Activated CD4-positive, alpha-beta T cell treated with anti-CD3 and anti-CD28 coated beads for 36 hours (primary cell): Measurements from ENCODE around the gene GDF15. TPM values are rescaled to one million over a fixed set of nuclear protein-coding genes. Genes with fewer than 3 reads are reported as not detected.
A peak's percentile ranks its signal among the peaks of the same experiment; 100 is the strongest.

Experiments
- ATAC-seq: fragments of 200-7000 bp; cut with Tn5 transposase; one replicate; pipeline ENCODE4 v1.10.0; 2021; ENCODE audit warnings: mild to moderate bottlenecking, moderate library complexity
- CTCF ChIA-PET: fragments of 350-600 bp; sonication (Branson Sonifier 250); formaldehyde crosslinking; loops from one replicate; lab custom pipeline; 2021; ENCODE audit warnings: antibody characterized with exemption; lab: Charles Lee
- POLR2A ChIA-PET: fragments of 350-600 bp; sonication (Branson Sonifier 250); formaldehyde crosslinking; loops from one replicate; lab custom pipeline; 2021; ENCODE audit warnings: antibody characterized with exemption, inconsistent platforms; lab: Charles Lee
- DNase-seq: peaks from one replicate; pipeline ENCODE4 v3.0.0-alpha.2; 2020
- H3K27ac Mint-ChIP-seq: one replicate; pipeline ENCODE4 v1.8.0; 2021; ENCODE audit warnings: mixed read lengths
- H3K27me3 Mint-ChIP-seq: one replicate; pipeline ENCODE4 v1.8.0; 2021; ENCODE audit warnings: mixed read lengths
- H3K36me3 Mint-ChIP-seq: one replicate; pipeline ENCODE4 v1.8.0; 2021; ENCODE audit warnings: low read depth, mixed read lengths
- H3K4me1 Mint-ChIP-seq: one replicate; pipeline ENCODE4 v1.8.0; 2021; ENCODE audit warnings: mixed read lengths
- H3K4me3 Mint-ChIP-seq: one replicate; pipeline ENCODE4 v1.8.0; 2021; ENCODE audit warnings: mild to moderate bottlenecking, moderate library complexity, mixed read lengths
- H3K9me3 Mint-ChIP-seq: one replicate; pipeline ENCODE4 v1.8.0; 2021; ENCODE audit warnings: low read depth, mixed read lengths
- intact Hi-C, 2 experiments: fragments of 100-400 bp; cut with DNase I in 1 of 2; cut with micrococcal nuclease in 1 of 2; formaldehyde crosslinking; loops; one replicate each; pipeline versions ENCODE4 v1.14.2 to v1.15.1; 2022 to 2024; cut with DNase I, micrococcal nuclease
- total RNA-seq, 2 experiments: library from RNA; stranded (reverse); gene quantifications; one replicate each; pipeline ENCODE4 v1.2.3, GENCODE V29; 2021

GDF15 gene
- total RNA-seq, 2 experiments from 2014 or later: not detected

- DNase-seq (no peak), ATAC-seq (no peak)
- Mint-ChIP-seq H3K36me3 (no peaks in the 10 kb centered on the region), H3K4me3 (no peak overlapping the region), H3K9me3 (no peaks in the 10 kb centered on the region), H3K4me1 (peaks cover 31% of the 10 kb centered on the region), H3K27ac (no peak overlapping the region), H3K27me3 (peaks cover 20% of the 10 kb centered on the region)
- ChIA-PET CTCF (interaction anchor here (0.6 to 4.5 kb wide), 10 partner anchors 11 to 143 kb away, joined by 3 to 33 read pairs (median 4); no protein-coding TSS in a partner anchor), POLR2A (no interaction called here)
- intact Hi-C loops: loop anchor here in 1 of 2 experiments (5.0 kb wide), 2 partner anchors 85 to 135 kb away; no protein-coding TSS in a partner anchor
These were observed 26.8 kb downstream of the GDF15 start for GRCh38 chr19:18412610-18413239.

GRCh38 chr19:18414504-18415177 is 28.7 kb downstream of the GDF15 start:
- POLR2A ChIA-PET: no interaction called here
- H3K4me3 Mint-ChIP-seq: no peak overlapping the region
- DNase-seq (peak; percentile 34), ATAC-seq (no peak)
- intact Hi-C loops: loop anchor here (5.0 kb wide), 3 partner anchors 87 to 137 kb away; no protein-coding TSS in a partner anchor
- CTCF ChIA-PET: interaction anchor here (0.5 to 6.4 kb wide), 8 partner anchors 13 to 249 kb away, joined by 3 to 48 read pairs (median 4); no protein-coding TSS in a partner anchor
- H3K27me3 Mint-ChIP-seq: peaks cover 30% of the 10 kb centered on the region
- H3K9me3 Mint-ChIP-seq: no peaks in the 10 kb centered on the region
- no peak overlapping the region for H3K27ac Mint-ChIP-seq
- peaks cover 44% of the 10 kb centered on the region for H3K4me1 Mint-ChIP-seq
- no peaks in the 10 kb centered on the region for H3K36me3 Mint-ChIP-seq

GRCh38 chr19:18415178-18415867 is 29.4 kb downstream of the GDF15 start:
- Mint-ChIP-seq H3K27me3 (peaks cover 30% of the 10 kb centered on the region), H3K9me3 (no peaks in the 10 kb centered on the region), H3K36me3 (peaks cover 2% of the 10 kb centered on the region), H3K4me3 (peak overlapping the region; percentile 49), H3K27ac (no peak overlapping the region), H3K4me1 (peaks cover 46% of the 10 kb centered on the region)
- DNase-seq (peak; percentile 22), ATAC-seq (no peak)
- intact Hi-C loops: loop anchor here in 1 of 2 experiments (5.0 kb wide), 1 partner anchor 123 kb away; no protein-coding TSS in a partner anchor
- CTCF ChIA-PET: interaction anchor here (0.5 to 6.4 kb wide), 7 partner anchors 14 to 250 kb away, joined by 3 to 48 read pairs (median 3); no protein-coding TSS in a partner anchor
- POLR2A ChIA-PET: interaction anchor here (0.6 kb wide), 1 partner anchor 413 kb away, joined by 3 read pairs; no protein-coding TSS in a partner anchor

GRCh38 chr19:18416778-18417249 is 30.9 kb downstream of the GDF15 start:
- DNase-seq (peak; percentile 79), ATAC-seq (peak; percentile 11)
- peaks cover 59% of the 10 kb centered on the region for H3K4me1 Mint-ChIP-seq
- peaks cover 2% of the 10 kb centered on the region for H3K36me3 Mint-ChIP-seq
- peak overlapping the region; percentile 62 for H3K4me3 Mint-ChIP-seq
- H3K9me3 Mint-ChIP-seq: no peaks in the 10 kb centered on the region
- H3K27ac Mint-ChIP-seq: peak overlapping the region; percentile 47
- ChIA-PET CTCF (interaction anchor here (0.6 to 6.4 kb wide), 5 partner anchors 9 to 193 kb away, joined by 3 to 48 read pairs (median 3); no protein-coding TSS in a partner anchor), POLR2A (interaction anchor here (1.0 to 2.5 kb wide), 2 partner anchors 11 to 106 kb away, joined by 4 to 8 read pairs; no protein-coding TSS in a partner anchor)
- intact Hi-C loops: loop anchor here in 1 of 2 experiments (5.0 kb wide), 1 partner anchor 125 kb away; no protein-coding TSS in a partner anchor
- H3K27me3 Mint-ChIP-seq: peaks cover 28% of the 10 kb centered on the region

DNA sequence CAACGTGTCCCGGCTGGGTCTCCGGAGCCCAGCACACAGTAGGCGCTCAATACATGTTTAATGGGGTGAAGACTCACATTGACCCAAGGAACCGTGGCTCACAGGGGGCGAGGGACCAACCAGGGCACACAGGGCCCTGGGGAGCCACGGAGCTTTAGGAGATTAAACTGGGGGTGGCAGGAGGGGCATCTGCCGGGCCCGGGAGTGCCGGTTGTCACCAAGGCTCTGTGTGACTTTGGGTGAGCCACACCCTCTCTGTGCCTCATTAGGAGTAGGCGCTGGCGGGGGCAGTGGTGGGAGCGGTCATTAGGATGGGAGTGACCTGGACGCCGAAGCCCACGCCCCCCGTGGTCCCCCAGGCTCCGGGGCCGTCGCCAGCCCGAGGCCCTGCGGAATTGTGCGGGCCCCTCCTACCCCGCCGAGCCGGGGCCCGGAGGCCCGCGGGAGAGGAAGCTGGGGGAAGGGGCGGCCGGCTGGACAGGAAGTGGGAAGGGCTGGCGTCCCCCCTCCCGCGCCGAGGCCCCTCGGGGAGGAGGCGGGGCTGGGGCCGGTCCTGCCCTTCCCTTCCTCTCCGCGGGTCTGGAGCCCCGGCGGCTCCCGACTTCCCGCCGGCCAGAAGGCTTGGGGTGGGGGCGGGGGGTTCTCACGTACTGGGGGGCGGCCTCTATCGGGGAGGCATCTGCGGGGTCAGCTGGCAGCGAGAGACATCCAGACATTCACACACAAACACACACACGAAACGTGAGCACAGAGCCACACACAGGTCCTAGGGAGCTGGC is 31.5 kb downstream of the GDF15 start:
- ChIA-PET CTCF (interaction anchor here (0.6 to 6.4 kb wide), 5 partner anchors 9 to 194 kb away, joined by 3 to 48 read pairs (median 3); no protein-coding TSS in a partner anchor), POLR2A (interaction anchor here (0.6 to 2.5 kb wide), 2 partner anchors 11 to 140 kb away, joined by 3 to 8 read pairs; no protein-coding TSS in a partner anchor)
- intact Hi-C loops: loop anchor here (2.0 to 5.0 kb wide), 3 partner anchors 19 to 213 kb away; partner anchors contain the start of gene RAB3A (in 1 of the 2)
- peak overlapping the region; percentile 73 for H3K27ac Mint-ChIP-seq
- H3K9me3 Mint-ChIP-seq: no peaks in the 10 kb centered on the region
- peaks cover 27% of the 10 kb centered on the region for H3K27me3 Mint-ChIP-seq
- H3K4me3 Mint-ChIP-seq: peak overlapping the region; percentile 90
- DNase-seq: peak; percentile 56
- no peak for ATAC-seq
- H3K36me3 Mint-ChIP-seq: peaks cover 2% of the 10 kb centered on the region
- H3K4me1 Mint-ChIP-seq: peaks cover 65% of the 10 kb centered on the region

DNA sequence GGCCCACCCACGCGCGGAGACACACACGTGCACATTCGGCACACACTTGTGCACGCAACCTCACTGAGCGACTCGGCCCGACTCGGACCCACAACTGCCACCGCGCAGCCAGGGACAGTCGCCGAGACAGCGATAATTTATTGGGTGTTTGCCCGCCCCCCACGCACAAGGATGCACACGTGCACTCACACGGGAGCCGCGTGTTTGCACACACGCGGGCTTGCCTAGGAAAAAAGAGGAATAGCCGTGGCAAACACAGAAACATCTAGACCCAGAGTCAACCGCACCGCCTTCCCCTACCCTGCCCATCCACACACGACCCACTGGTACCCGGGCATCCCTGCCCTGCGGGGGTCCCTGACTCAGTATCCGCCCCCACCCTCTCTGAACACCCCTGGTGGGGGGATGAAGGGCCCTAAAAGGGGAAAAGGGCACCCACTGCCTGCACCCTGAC is 32.1 kb downstream of the GDF15 start:
- H3K9me3 Mint-ChIP-seq: no peaks in the 10 kb centered on the region
- peaks cover 71% of the 10 kb centered on the region for H3K4me1 Mint-ChIP-seq
- POLR2A ChIA-PET: interaction anchor here (0.6 to 2.5 kb wide), 3 partner anchors 10 to 139 kb away, joined by 3 to 10 read pairs (median 8); no protein-coding TSS in a partner anchor

DNA sequence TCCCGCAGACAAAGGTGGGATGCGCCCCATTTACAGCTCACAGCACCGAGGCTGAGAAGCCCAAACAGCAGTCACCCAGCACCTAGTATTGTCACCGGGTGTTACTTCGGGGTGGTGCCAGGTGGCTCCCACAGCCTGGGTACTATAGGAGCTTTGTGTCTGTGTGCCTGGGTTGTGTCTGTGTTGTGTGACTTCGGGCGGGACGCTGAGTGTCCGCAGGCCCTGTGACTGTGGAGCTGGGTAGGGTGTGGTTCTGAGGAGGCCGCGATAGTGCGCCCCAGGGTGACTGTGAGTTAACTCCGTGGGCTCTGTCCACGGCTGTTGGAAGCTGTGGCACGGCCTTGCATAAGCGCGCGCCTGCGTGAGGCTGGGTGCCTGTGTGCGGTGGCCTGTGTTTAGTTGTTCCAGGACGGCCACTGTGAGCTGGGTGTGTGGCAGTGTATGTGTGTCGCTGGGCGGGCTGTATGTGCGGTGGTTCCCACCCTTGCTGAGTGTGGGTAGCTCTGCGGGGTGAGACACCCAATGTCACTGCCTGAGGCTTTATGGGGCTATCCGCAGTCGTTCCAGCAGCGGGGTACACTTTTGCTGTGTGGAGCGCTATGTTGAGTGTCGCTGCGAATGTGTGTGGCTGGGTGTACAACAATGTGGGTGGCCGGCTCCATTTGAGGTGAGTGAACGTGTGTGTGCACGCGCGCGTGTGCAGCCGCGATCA is 32.7 kb downstream of the GDF15 start:
- H3K36me3 Mint-ChIP-seq: peaks cover 2% of the 10 kb centered on the region
- CTCF ChIA-PET: interaction anchor here (0.7 to 6.4 kb wide), 9 partner anchors 10 to 227 kb away, joined by 3 to 48 read pairs (median 3); partner anchors contain the start of gene MPV17L2
- intact Hi-C loops: loop anchor here (1.0 to 5.0 kb wide), 6 partner anchors 18 to 265 kb away; partner anchors contain the start of genes PIK3R2 (in 1 of the 2) and RAB3A (in 1 of the 2)
- H3K4me3 Mint-ChIP-seq: peak overlapping the region; percentile 90
- DNase-seq (peak; percentile 59), ATAC-seq (peak; percentile 21)
- H3K9me3 Mint-ChIP-seq: no peaks in the 10 kb centered on the region
- POLR2A ChIA-PET: interaction anchor here (0.6 to 2.5 kb wide), 5 partner anchors 9 to 140 kb away, joined by 3 to 10 read pairs (median 4); partner anchors contain the start of gene JUND
- peak overlapping the region; percentile 61 for H3K27ac Mint-ChIP-seq
- peaks cover 77% of the 10 kb centered on the region for H3K4me1 Mint-ChIP-seq
- H3K27me3 Mint-ChIP-seq: peaks cover 23% of the 10 kb centered on the region

More for the DNA sequence above, 32.1 kb downstream of the GDF15 start:
- H3K36me3 Mint-ChIP-seq: peaks cover 2% of the 10 kb centered on the region
- CTCF ChIA-PET: interaction anchor here (0.9 to 6.4 kb wide), 2 partner anchors 29 to 149 kb away, joined by 3 to 48 read pairs; no protein-coding TSS in a partner anchor
- H3K4me3 Mint-ChIP-seq: peak overlapping the region; percentile 90
- peak overlapping the region; percentile 73 for H3K27ac Mint-ChIP-seq
- DNase-seq (peak; percentile 68), ATAC-seq (no peak)
- H3K27me3 Mint-ChIP-seq: peaks cover 23% of the 10 kb centered on the region
- intact Hi-C loops: loop anchor here (2.0 to 5.0 kb wide), 3 partner anchors 19 to 213 kb away; partner anchors contain the start of gene RAB3A (in 1 of the 2)

DNA sequence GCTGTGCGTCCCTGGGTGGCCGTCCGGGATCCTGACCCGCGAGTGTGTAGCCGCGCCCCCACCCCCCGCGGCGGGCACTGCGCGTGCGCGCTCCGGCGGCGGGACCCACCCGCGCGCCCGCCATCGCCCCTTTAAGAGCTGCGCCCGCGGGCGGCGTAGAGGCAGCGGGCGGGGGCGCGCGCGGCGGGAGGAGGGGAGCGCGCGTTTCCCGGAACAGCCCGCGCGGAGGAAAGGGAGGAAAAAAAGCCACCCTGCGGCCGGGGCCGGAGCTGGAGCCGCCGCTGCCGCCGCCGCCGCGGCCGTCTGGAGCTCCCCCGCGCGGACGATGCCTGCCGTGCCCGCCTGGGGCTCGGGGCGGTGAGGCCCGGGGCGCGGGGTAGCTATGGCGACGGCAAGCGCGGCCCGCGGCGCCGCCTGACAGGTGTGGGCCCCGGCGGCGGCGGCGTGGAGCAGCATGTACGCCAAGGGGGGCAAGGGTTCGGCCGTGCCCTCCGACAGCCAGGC is 33.3 kb downstream of the GDF15 start, which contains the start of gene SSBP4:
TSS of gene SSBP4 (plus strand) at position 204 of the 504 bp plus-strand sequence. CDS start at position 455, 251 bp downstream.
- Mint-ChIP-seq H3K9me3 (no peaks in the 10 kb centered on the region), H3K4me3 (peak within 1 kb of the TSS; percentile 90), H3K27ac (peak within 1 kb of the TSS; percentile 80), H3K4me1 (peaks cover 79% of the 10 kb centered on the region), H3K36me3 (peaks cover 2% of the 10 kb centered on the region), H3K27me3 (peaks cover 23% of the 10 kb centered on the region)
- POLR2A ChIA-PET: interaction anchor here (0.8 to 2.5 kb wide), 4 partner anchors 9 to 140 kb away, joined by 4 to 10 read pairs (median 6); partner anchors contain the start of gene JUND
- CTCF ChIA-PET: interaction anchor here (0.7 to 6.4 kb wide), 9 partner anchors 10 to 227 kb away, joined by 3 to 48 read pairs (median 3); partner anchors contain the start of gene MPV17L2
- intact Hi-C loops: loop anchor here (1.0 to 5.0 kb wide), 6 partner anchors 18 to 266 kb away; partner anchors contain the start of genes PIK3R2 (in 1 of the 2) and RAB3A (in 1 of the 2)
- DNase-seq: peak; percentile 82
- peak; percentile 45 for ATAC-seq
